Thoracic aorta (tissue), 2 donors: ENCODE data around the gene ADARB1. TPM values are rescaled to one million over a fixed set of nuclear protein-coding genes. Genes with fewer than 3 reads are reported as not detected.
"Not testable (repeated sequence)": the region's sequence is repeated elsewhere in the genome, so short reads cannot be mapped to it uniquely, and the experiment has no call there.

Experiments used
- ATAC-seq: fragments of 150-250 bp; one replicate; pipeline ENCODE4 v1.8.0; 2017; ENCODE audit warnings: low read depth; ENCODE audit not compliant: insufficient number of reproducible peaks, low FRiP score
- DNase-seq: peaks from one replicate; pipeline ENCODE4 v3.0.0-alpha.2; 2020; ENCODE audit warnings: low spot score
- H3K27ac ChIP-seq, 2 donors: fragments of 200-600 bp; sonication (generic); 1 replicate in 1 of 2; 2 replicates in 1 of 2; pipeline ENCODE4 v1.5.1; 2016; ENCODE audit warnings: mild to moderate bottlenecking in 2 of 2, moderate library complexity in 2 of 2
- H3K27me3 ChIP-seq: fragments of 200-600 bp; sonication (generic); replicated peaks from 2 replicates; pipeline ENCODE4 v1.6.0; 2016; ENCODE audit warnings: mild to moderate bottlenecking; ENCODE audit not compliant: insufficient read depth
- H3K36me3 ChIP-seq: fragments of 200-600 bp; sonication (generic); one replicate; pipeline ENCODE4 v1.5.1; 2016
- H3K4me1 ChIP-seq, 2 donors: fragments of 200-600 bp; sonication (generic); 1 replicate in 1 of 2; 2 replicates in 1 of 2; pipeline versions ENCODE4 v1.5.1 to v1.6.0; 2016; ENCODE audit warnings: low read depth in 2 of 2, mild to moderate bottlenecking in 1 of 2; ENCODE audit not compliant: control insufficient read depth in 1 of 2
- H3K4me3 ChIP-seq: fragments of 200-600 bp; sonication (generic); 2 replicates; pipeline ENCODE4 v1.5.1; 2016; ENCODE audit warnings: mild to moderate bottlenecking
- H3K9me3 ChIP-seq: fragments of 200-600 bp; sonication (generic); 2 replicates; pipeline ENCODE4 v1.5.1; 2016
- total RNA-seq, 2 donors: library from RNA; depleted of rRNA; stranded (reverse); fragments of >200 nt; gene quantifications; one replicate each; pipeline versions ENCODE4 v1.1.0 to v1.2.3, GENCODE V29; 2016
- TF ChIP-seq, protein P1 (sequence below): fragments of 200-600 bp; sonication (generic); IDR thresholded peaks from one replicate; pipeline ENCODE4 v1.5.1; 2019; ENCODE audit warnings: antibody characterized with exemption

The ADARB1 gene, protein sequence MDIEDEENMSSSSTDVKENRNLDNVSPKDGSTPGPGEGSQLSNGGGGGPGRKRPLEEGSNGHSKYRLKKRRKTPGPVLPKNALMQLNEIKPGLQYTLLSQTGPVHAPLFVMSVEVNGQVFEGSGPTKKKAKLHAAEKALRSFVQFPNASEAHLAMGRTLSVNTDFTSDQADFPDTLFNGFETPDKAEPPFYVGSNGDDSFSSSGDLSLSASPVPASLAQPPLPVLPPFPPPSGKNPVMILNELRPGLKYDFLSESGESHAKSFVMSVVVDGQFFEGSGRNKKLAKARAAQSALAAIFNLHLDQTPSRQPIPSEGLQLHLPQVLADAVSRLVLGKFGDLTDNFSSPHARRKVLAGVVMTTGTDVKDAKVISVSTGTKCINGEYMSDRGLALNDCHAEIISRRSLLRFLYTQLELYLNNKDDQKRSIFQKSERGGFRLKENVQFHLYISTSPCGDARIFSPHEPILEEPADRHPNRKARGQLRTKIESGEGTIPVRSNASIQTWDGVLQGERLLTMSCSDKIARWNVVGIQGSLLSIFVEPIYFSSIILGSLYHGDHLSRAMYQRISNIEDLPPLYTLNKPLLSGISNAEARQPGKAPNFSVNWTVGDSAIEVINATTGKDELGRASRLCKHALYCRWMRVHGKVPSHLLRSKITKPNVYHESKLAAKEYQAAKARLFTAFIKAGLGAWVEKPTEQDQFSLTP
- total RNA-seq = 100 to 1,000 TPM; 124 to 201 TPM

DNA sequence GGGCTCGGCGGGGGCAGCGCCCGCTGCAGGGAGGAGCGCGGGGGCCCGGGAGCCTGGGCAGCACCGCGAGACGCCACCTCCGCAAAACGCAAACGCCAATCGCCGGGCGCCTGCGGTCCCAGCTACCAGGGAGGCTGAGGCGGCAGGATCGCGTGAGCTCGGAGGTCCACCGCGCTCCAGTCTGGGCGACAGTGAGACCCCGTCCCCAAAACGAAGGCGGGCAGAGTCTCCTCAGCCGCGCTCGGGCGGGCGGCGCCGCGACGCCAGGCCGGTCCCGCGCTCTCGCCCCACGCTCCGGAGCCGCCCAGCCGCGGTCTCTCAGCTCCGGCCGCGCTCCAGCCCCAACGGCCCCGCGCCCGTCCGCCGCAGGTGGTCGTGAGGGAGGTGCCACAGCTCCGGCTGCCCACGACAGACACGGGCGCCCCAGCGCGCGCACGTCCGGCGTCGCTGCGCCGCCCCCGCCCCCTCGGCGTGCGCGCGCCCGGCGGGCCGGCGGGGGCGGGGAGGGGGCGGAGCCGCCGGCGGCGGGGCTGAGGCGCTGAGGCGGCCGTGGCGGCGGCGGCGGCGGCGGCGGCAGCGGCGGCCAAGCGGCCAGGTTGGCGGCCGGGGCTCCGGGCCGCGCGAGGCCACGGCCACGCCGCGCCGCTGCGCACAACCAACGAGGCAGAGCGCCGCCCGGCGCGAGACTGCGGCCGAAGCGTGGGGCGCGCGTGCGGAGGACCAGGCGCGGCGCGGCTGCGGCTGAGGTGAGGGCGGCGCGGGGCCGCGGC is at the start of gene ADARB1:
Gene ADARB1 (plus strand): TSS at position 533 of the 770 bp plus-strand sequence. CDS start 97,077 bp downstream, outside the sequence.
- H3K27ac ChIP-seq = peak within 1 kb of the TSS; percentile 90 to 91
- peak; percentile 70 for ATAC-seq
- peaks cover 13 to 43% of the 10 kb centered on the region in 2 donors for H3K4me1 ChIP-seq
- DNase-seq = no peak
- H3K36me3 ChIP-seq = no peaks in the 10 kb centered on the region
- H3K4me3 ChIP-seq = peak within 1 kb of the TSS; percentile 92
- TF ChIP-seq, protein P1, sequence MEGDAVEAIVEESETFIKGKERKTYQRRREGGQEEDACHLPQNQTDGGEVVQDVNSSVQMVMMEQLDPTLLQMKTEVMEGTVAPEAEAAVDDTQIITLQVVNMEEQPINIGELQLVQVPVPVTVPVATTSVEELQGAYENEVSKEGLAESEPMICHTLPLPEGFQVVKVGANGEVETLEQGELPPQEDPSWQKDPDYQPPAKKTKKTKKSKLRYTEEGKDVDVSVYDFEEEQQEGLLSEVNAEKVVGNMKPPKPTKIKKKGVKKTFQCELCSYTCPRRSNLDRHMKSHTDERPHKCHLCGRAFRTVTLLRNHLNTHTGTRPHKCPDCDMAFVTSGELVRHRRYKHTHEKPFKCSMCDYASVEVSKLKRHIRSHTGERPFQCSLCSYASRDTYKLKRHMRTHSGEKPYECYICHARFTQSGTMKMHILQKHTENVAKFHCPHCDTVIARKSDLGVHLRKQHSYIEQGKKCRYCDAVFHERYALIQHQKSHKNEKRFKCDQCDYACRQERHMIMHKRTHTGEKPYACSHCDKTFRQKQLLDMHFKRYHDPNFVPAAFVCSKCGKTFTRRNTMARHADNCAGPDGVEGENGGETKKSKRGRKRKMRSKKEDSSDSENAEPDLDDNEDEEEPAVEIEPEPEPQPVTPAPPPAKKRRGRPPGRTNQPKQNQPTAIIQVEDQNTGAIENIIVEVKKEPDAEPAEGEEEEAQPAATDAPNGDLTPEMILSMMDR = no peak
- H3K9me3 ChIP-seq = no peaks in the 10 kb centered on the region
- no peaks in the 10 kb centered on the region for H3K27me3 ChIP-seq

GRCh38 chr21:45026066-45026745 is 48.2 kb upstream of the ADARB1 start:
- no peak for ATAC-seq
- Histone ChIP-seq H3K36me3 (no peaks in the 10 kb centered on the region), H3K4me1 (peaks cover 17 to 41% of the 10 kb centered on the region in 2 donors), H3K27ac (peak overlapping the region; percentile 83 to 90), H3K9me3 (no peaks in the 10 kb centered on the region), H3K4me3 (no peak overlapping the region), H3K27me3 (no peaks in the 10 kb centered on the region)
- DNase-seq = no peak
- TF ChIP-seq, protein P1 = no peak

DNA sequence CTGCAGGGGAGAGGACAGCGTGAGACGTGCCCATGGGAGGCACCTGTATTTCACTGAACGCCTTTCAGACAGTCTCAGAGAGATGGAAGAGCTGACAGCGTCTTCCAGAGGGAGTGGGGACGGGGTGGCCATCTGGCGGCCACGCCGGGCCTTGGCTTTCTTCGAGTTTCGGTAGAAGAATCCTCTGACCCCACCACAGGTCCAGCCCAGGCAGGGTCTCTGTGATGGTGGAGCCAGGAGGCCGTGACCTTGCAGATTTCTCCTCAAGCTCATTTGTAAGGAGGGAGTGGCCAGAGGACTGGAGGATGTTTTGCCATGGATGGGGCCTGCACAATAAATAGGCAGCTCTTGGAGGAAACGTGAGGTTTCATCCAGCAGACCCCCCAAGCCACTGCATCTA is 47.6 kb upstream of the ADARB1 start:
- no peaks in the 10 kb centered on the region for H3K9me3 ChIP-seq
- no peak for ATAC-seq
- H3K4me3 ChIP-seq = no peak overlapping the region
- H3K4me1 ChIP-seq = peaks cover 22 to 47% of the 10 kb centered on the region in 2 donors
- TF ChIP-seq, protein P1 = no peak
- peak overlapping the region; percentile 83 to 90 for H3K27ac ChIP-seq
- H3K36me3 ChIP-seq = no peaks in the 10 kb centered on the region
- no peaks in the 10 kb centered on the region for H3K27me3 ChIP-seq
- no peak for DNase-seq

GRCh38 chr21:45027241-45028196 is 46.9 kb upstream of the ADARB1 start:
- Histone ChIP-seq H3K9me3 (no peaks in the 10 kb centered on the region), H3K4me3 (no peak overlapping the region), H3K27ac (peak overlapping the region; percentile 83 to 90), H3K27me3 (no peaks in the 10 kb centered on the region), H3K36me3 (no peaks in the 10 kb centered on the region), H3K4me1 (peaks cover 26 to 54% of the 10 kb centered on the region in 2 donors)
- ATAC-seq = no peak
- TF ChIP-seq, protein P1 = no peak
- no peak for DNase-seq

GRCh38 chr21:45028645-45029044 is 45.7 kb upstream of the ADARB1 start:
- not testable (repeated sequence) for ATAC-seq, H3K9me3 ChIP-seq, H3K36me3 ChIP-seq, H3K27ac ChIP-seq, H3K27me3 ChIP-seq, H3K4me3 ChIP-seq, DNase-seq
- peaks cover 37 to 65% of the 10 kb centered on the region in 2 donors for H3K4me1 ChIP-seq
